Measurements from ENCODE around the gene SCGB1C2.
"Not testable (repeated sequence)": the region's sequence is repeated elsewhere in the genome, so short reads cannot be mapped to it uniquely, and the experiment has no call there.

The SCGB1C2 gene

GRCh38 chr17:137166-137807 lies at the start of gene SCGB1C2:
Gene SCGB1C2, plus strand, starts transcription at chr17:137569. Its CDS starts 22 bp downstream, at chr17:137591.
- DNase-seq (ENCODE audit: low read depth in 2 of 2) = not testable (repeated sequence)

DNA sequence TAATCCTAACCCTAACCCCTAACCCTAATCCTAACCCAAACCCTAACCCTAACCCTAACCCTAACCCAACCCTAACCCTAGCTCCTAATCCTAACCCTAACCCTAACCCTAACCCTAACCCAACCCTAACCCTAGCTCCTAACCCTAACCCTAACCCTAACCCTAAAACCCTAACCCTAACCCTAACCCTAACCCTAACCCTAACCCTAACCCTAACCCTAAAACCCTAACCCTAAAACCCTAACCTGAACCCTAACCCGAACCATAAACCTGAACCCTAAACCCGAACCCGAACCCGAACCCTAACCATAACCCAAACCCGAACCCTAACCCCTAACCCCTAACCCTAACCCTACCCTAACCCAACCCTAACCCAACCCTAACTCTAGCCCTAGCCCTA lies 24.3 kb upstream of the SCGB1C2 start:
- DNase-seq (ENCODE audit: low read depth in 2 of 2) = not testable (repeated sequence)

DNA sequence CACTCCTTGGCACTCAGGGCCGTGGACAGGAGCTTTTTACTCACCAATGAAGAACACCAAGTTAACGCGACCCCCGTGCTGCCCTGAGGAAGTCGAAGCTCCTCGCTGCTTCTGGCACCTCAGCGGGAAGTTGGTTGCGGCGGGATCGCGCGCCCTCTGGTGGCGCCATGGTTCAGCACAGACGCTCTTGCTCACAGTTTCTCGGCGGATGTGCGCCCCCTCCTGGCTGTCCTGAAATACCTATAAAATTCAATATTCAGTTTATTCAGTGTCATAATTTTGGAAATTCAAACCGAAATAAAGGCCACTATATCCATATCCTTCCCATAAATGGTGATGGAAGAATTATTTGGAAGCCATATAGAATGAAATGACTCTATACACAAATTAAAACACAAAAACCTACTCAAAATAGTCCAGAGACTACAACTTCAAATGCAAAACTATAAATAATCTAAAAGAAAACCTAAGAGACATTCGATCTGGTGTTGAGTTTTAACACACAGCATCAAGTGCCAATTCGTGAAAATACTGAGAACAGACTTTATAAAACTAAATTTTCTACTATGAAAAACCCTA lies 18.9 kb upstream of the SCGB1C2 start:
- not testable (repeated sequence) for DNase-seq (ENCODE audit: low read depth in 2 of 2)

GRCh38 chr17:133932-134331 lies 3.4 kb upstream of the SCGB1C2 start:
- DNase-seq (ENCODE audit: low read depth in 2 of 2) = not testable (repeated sequence)

DNA sequence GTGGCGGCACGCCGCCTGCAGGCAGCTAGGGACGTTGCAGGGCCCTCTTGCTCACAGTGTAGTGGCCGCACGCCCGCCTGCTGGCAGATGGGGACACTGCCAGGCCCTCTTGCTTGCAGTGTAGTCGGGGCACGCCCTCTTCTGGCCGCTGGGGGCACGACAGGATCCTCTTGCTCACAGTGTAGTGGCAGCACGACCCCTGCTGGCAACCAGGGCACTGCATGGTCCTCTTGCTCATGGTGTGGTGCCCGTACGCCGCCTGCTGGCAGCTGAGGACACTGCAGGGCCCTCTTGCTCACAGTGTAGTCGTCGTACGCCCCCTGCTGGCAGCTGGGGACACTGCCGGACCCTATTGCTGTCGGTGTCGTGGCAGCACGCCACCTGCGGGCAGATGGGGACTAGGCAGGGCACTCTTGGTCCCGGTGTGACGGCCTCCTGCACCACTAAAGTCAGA lies 3.0 kb upstream of the SCGB1C2 start:
- DNase-seq (ENCODE audit: low read depth in 2 of 2) = peak; percentile 27 to 29

- not testable (repeated sequence) for DNase-seq (ENCODE audit: low read depth in 2 of 2)
Measured at GRCh38 chr17:135022-135421, 2.3 kb upstream of the SCGB1C2 start.

DNA sequence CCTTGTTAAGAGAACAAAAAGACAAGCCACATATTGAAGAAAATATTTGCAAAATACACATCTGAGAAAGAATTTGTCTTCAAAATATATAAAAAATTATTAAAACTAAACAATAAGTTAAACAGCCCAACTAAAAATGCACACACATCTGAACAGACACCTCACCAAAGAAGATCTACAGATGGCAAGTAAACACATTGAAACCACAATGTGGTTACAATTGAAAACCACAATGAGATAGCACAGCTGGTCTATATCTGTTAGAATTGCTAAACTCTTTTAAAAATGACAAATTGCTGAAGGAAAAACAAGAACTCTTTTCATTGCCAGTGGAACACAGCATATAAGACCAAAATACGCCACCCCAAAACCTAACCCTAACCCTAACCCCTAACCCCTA lies 1.5 kb upstream of the SCGB1C2 start:
- DNase-seq (ENCODE audit: low read depth in 2 of 2) = not testable (repeated sequence)

GRCh38 chr17:136531-136930 lies 838 bp upstream of the SCGB1C2 start:
- peak; percentile 29 to 63 for DNase-seq (ENCODE audit: low read depth in 2 of 2)

DNA sequence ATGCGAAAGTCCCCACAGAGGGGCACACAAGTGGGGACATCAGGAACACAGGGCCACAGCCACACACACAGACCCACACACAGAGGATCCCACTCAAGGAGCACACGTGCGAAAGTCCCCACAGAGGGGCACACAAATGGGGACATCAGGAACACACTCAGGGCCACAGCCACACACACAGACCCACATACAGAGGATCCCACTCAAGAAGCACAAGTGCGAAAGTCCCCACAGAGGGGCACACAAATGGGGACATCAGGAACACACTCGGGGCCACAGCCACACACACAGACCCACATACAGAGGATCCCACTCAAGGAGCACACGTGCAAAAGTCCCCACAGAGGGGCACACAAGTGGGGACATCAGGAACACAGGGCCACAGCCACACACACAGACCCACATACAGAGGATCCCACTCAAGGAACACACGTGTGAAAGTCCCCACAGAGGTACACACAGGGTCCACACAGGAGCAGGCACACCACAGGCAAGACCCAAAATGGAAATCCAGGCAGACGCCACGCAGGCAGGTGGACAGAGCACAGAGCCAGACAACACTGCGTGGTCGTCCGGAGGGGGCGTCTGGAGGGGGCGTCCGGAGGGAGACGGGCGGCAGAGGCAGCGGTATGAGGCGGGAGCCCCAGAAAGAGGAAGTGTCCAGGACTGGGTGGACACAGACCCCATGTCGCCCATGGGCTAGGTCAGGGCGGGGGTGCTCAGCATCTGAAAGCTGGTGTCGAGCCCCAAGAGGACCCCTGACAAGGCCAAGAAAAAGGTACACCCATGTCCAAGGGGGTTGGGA lies 2.2 kb downstream of the SCGB1C2 start:
- DNase-seq (ENCODE audit: low read depth in 2 of 2) = not testable (repeated sequence)

DNA sequence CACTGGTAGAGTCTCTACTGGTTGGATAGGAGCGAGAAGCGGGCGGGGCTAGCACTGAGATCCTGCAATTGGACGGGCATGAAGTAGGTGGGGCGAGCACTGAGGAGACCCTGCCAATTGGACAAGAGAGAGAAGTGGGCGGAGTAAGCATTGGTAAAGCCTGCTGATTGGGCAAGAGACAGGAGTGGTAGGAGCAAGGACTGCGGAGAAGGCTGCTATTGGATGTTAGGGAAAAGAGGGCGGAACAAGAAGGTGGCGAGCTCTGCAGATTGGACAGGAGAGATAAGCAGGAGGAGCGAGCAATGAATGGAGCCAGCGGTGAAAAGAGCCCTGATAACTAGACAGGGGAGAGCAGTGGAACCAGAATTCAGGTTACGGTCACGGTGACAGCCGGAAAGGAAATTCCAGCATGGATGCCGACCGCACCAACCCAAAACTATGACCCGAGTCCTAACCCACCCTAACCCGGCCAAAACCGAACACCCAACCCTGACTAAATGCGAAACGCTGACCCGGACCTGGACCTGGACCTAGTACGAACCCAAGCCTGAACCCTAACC lies 4.8 kb downstream of the SCGB1C2 start:
- DNase-seq (ENCODE audit: low read depth in 2 of 2) = peak; percentile 23 to 55

- DNase-seq (ENCODE audit: low read depth in 2 of 2) = no peak
Measured at GRCh38 chr17:142876-143784, 5.8 kb downstream of the SCGB1C2 start.

DNA sequence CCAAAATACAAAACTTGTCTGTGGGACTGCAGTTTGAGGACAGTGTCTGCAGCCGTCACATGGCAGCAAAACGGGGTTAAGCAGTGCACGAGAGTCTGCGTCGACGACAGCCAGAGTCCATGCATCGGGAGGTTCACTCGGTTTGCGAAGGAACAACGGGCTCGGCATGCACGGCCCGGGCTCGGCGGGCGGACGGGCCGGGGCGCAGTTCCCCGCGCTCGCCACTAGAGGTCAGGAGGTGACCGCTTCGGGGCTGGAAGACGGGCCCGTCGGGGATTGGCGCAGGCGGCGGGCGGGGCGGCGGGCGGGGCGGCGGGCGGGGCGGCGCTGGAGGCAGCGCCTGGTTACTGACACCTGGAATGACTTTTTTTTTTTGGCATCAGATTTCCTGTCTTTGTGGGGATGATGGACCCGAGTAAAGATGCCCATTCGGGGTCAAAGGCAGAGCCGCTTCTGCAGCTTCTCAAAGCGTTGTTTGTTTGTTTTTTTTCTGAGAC lies 6.5 kb downstream of the SCGB1C2 start:
- peak; percentile 69 to 75 for DNase-seq (ENCODE audit: low read depth in 2 of 2)

GRCh38 chr17:144936-145670 lies 7.7 kb downstream of the SCGB1C2 start:
- DNase-seq (ENCODE audit: low read depth in 2 of 2) = no peak

GRCh38 chr17:145671-146541 lies 8.5 kb downstream of the SCGB1C2 start:
- DNase-seq (ENCODE audit: low read depth in 2 of 2) = no peak

GRCh38 chr17:146546-146945 lies 9.2 kb downstream of the SCGB1C2 start:
- DNase-seq (ENCODE audit: low read depth in 2 of 2) = no peak

DNA sequence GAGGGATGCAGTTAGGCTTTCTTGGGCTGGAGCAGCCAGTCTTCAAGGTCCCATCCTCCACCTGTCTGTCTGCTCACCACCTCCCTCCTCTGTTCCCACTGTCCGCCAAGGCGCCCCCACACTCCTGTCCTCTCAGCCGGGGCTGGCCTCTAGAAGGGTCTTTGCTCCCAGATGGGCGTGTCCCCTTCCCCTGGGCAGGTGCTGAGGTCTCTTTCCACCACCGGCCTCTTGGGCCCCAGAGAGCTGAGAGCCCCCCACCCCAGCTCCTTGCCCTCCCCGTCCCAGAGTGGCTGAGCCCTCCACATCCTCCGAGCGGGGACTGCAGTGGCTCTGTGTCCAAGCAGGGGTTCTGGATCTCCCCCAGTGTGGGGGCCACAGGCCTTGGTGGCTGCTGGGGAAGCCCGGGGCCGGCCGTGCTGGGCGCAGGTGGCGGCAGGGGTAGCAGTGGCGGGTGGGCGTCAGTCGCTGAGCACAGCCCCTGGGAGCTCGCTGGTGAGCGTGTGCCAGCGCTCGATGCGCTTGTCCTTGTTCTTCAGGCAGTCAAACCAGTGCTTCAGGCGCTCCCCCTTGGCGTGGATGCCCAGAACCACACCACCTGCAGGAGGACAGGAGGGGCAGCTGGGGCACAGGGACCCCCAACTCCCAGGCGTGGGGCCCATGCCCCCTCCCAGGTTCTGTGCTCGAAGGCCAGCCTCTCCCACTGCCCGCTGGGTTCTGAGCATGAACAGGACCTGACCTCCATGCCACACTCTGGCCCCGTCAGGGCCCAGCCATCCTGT lies 9.8 kb downstream of the SCGB1C2 start:
- DNase-seq (ENCODE audit: low read depth in 2 of 2) = no peak

DNA sequence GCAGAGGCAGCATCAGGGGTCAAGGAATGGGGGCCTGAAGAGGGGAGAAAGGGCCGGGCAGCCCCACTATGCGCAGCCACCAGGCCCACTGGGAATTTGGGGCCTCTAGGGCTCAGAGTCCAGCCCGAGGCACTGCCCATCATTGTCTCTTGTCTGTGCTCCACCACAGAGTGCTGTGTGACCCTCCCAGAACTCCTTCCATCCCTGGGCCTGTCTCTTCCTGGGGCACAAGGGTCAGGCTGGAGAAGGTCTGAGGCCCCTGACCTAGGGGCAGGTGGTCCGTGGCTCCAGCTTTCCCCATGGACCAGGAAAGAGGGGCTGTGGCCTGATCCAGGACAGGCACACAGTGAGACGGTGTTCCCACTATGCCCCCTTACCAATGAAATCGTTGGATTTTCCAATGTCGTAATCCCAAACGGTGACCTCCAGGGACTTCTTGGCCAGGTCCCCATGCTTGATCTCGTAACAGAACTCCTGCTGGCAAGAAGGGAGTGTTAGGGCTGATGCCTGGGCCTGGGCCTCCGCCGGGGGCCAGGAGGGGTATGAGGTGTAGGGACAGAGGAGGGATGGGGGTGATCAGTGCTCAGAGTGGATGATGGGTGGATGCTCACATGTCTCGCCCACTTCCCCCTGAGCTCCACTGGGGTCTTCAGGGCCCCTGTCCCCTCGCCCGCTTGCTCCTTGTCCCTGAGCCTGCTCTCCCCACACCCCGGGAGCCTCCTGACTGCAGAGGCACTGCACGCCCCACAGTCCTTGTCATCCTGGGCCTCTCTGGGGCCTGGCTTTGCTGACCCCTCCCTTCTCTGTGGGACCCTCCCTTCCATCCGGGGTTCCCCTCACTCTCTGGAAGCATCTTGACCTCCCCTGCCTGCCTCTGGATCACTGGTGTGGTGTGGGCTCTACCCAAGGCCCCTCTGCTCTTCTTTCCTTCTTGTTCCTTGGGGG lies 10.7 kb downstream of the SCGB1C2 start:
- no peak for DNase-seq (ENCODE audit: low read depth in 2 of 2)
